ENCODE measurements around the gene HS1BP3. TPM values are rescaled to one million over a fixed set of nuclear protein-coding genes. Genes with fewer than 3 reads are reported as not detected.

HS1BP3 gene
- total and polyA plus RNA-seq, 9 of the 15 experiments (the other 6 are each of a cell fraction or from before 2014, with no cell fraction given): 0.41 to 8.3 (median 5.9) TPM

DNA sequence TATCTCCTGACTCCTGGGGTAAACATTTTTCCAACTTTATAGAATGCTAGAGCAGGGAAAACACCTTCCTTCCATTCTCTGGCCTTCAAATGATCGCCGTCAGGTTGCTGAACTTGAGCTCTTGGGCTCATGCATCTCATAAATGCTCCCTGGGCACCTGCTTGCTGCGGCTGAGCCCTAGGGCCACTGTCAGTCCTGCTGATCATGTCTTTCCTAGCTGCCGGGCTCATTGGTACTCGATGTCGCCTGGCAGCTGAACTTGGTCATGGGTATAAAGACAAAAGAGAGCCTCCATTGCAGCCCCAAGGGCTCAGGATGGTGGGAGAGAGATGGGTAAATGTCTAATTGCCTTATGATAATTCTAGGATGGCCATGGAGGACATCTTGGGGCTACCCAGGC is 80.6 kb downstream of the HS1BP3 start:
- no peak overlapping the region for H3K4me3 ChIP-seq
- ATAC-seq: no peak
- ChIA-PET POLR2A (interaction anchor here (0.8 kb wide), 1 partner anchor 55 kb away, joined by 4 read pairs; no protein-coding TSS in a partner anchor), CTCF (ENCODE audit: low intra/inter-chr PET ratio) (no interaction called here)
- no peak overlapping the region for H3K27ac ChIP-seq (ENCODE audit: extremely low read depth, low read depth, low read length)
- no peaks in the 10 kb centered on the region for H3K36me3 ChIP-seq (ENCODE audit: control insufficient read depth, insufficient read depth, low read length)
- in situ Hi-C loops (cut with MboI): no loop called here
- H3K9ac ChIP-seq (ENCODE audit: insufficient read depth in 1 of 2, low read depth in 2 of 2, low read length in 2 of 2): no peak overlapping the region
- WGBS (ENCODE audit: insufficient coverage, low coverage, missing lambda C conversion rate): 55% methylated on average over 6 of the region's 6 CpGs
- DNase-seq (ENCODE audit: extremely low read depth in 1 of 4, low spot score in 3 of 4): no peak
- no peaks in the 10 kb centered on the region for H3K9me1 ChIP-seq (ENCODE audit: control insufficient read depth, insufficient read depth, low read length)
- no TSS peak for BruUV-seq (replicated peaks)
- peaks cover 0 to 3% of the 10 kb centered on the region in 2 experiments; a peak in 2 of 5 replicates for H3K4me1 ChIP-seq (replicated peaks in 1 of 2; ENCODE audit: control insufficient read depth in 2 of 2, insufficient read depth in 2 of 2, low read length in 2 of 2)
- no peak for FAIRE-seq
- H4K20me1 ChIP-seq (replicated peaks; ENCODE audit: control insufficient read depth, insufficient read depth, low read length): no peaks in the 10 kb centered on the region
- H3K27me3 ChIP-seq (ENCODE audit: control insufficient read depth in 2 of 2, insufficient read depth in 2 of 2, low read length in 2 of 2): peaks cover 0 to 6% of the 10 kb centered on the region in 2 experiments; a peak in 1 of 5 replicates
- intact Hi-C loops (cut with micrococcal nuclease): no loop called here
- no peak overlapping the region; the same call in 1 of the 2 replicates for H2AFZ ChIP-seq (ENCODE audit: low read depth, low read length)
- no peaks in the 10 kb centered on the region for H3K79me2 ChIP-seq (ENCODE audit: control insufficient read depth, insufficient read depth, low read length)
- no peak overlapping the region for H3K4me2 ChIP-seq (ENCODE audit: insufficient read depth, low read length)
- H3K9me3 ChIP-seq (replicated peaks; ENCODE audit: control insufficient read depth, insufficient read depth, low read depth, low read length): no peaks in the 10 kb centered on the region
- TF ChIP-seq ZFP30 (CRISPR knock-in tag; IDR thresholded peaks at IDR 0.05; ENCODE audit: borderline replicate concordance): no peak
- TF ChIP-seq RCOR1 (IDR thresholded peaks at IDR 0.05; ENCODE audit: borderline replicate concordance in 1 of 2, low read depth in 2 of 2, low read length in 2 of 2): no peak
- TF ChIP-seq TOE1 (IDR thresholded peaks at IDR 0.05; ENCODE audit: borderline replicate concordance): no peak
- no peak for TF ChIP-seq TOE1 (CRISPR knock-in tag; IDR thresholded peaks at IDR 0.05; ENCODE audit: borderline replicate concordance, low read depth)
- TF ChIP-seq L3MBTL2 (IDR thresholded peaks at IDR 0.05): no peak
